GM18526 (cell line): ENCODE measurements around the gene CDKN2B.

Experiments
- POLR2A ChIP-seq: IDR thresholded peaks from 3 replicates; pipeline ENCODE4 v1.6.1; 2011; ENCODE audit not compliant: insufficient read length; ENCODE audit errors: extremely low read depth

Gene CDKN2B

GRCh38 chr9:21969951-21970799, 38.9 kb downstream of the CDKN2B start:
- no peak for TF ChIP-seq POLR2A

GRCh38 chr9:21969011-21969940, 39.8 kb downstream of the CDKN2B start:
- TF ChIP-seq POLR2A = no peak

GRCh38 chr9:21968331-21969010, 40.6 kb downstream of the CDKN2B start:
- TF ChIP-seq POLR2A = no peak

GRCh38 chr9:21967702-21968101, 41.4 kb downstream of the CDKN2B start:
- TF ChIP-seq POLR2A = no peak

- TF ChIP-seq POLR2A = no peak
Observed at GRCh38 chr9:21967169-21967568, 41.9 kb downstream of the CDKN2B start.

- no peak for TF ChIP-seq POLR2A
Observed at GRCh38 chr9:21966140-21966851, 42.8 kb downstream of the CDKN2B start.

GRCh38 chr9:21965401-21965951, 43.6 kb downstream of the CDKN2B start:
- TF ChIP-seq POLR2A = no peak

GRCh38 chr9:21964925-21965385, 44.1 kb downstream of the CDKN2B start:
- no peak for TF ChIP-seq POLR2A

GRCh38 chr9:21961569-21961968, 47.5 kb downstream of the CDKN2B start:
- no peak for TF ChIP-seq POLR2A

- TF ChIP-seq POLR2A = no peak
Observed at GRCh38 chr9:21958833-21959232, 50.3 kb downstream of the CDKN2B start.
